Cardiac ventricle fibroblast (primary cell): ENCODE results near the gene KRTAP9-4. TPM values are rescaled to one million over a fixed set of nuclear protein-coding genes. Genes with fewer than 3 reads are reported as not detected.

Experiments
- total RNA-seq: library from RNA; depleted of rRNA; stranded (reverse); fragments of >200 nt; gene quantifications from 2 replicates; pipeline ENCODE4 v1.2.3, GENCODE V29; 2015

KRTAP9-4 gene, protein sequence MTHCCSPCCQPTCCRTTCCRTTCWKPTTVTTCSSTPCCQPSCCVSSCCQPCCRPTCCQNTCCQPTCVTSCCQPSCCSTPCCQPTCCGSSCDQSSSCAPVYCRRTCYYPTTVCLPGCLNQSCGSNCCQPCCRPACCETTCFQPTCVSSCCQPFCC
- not detected in 2 replicates for total RNA-seq

DNA sequence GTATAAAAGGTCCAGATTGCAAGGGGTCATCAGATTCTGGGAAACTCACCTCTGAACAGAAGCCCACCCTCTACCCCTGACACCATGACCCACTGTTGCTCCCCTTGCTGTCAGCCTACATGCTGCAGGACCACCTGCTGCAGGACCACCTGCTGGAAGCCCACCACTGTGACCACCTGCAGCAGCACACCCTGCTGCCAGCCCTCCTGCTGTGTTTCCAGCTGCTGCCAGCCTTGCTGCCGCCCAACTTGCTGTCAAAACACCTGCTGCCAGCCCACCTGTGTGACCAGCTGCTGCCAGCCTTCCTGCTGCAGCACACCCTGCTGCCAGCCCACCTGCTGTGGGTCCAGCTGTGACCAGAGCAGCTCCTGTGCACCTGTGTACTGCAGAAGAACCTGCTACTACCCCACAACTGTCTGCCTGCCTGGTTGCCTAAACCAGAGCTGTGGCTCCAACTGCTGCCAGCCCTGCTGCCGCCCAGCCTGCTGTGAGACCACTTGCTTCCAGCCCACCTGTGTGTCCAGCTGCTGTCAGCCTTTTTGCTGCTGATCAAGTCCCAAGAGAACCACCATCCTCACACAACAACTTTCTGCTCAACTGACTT, at the start of gene KRTAP9-4:
Gene KRTAP9-4, plus strand, starts transcription at position 51 of the 604 bp plus-strand sequence. Its CDS starts 34 bp downstream, at position 85.

GRCh38 chr17:41226598-41227095, 22.8 kb upstream of the KRTAP9-4 start, which contains the start of gene KRTAP9-2:
KRTAP9-2 (plus strand) TSS chr17:41226648; CDS start chr17:41226655, 7 bp downstream.

DNA sequence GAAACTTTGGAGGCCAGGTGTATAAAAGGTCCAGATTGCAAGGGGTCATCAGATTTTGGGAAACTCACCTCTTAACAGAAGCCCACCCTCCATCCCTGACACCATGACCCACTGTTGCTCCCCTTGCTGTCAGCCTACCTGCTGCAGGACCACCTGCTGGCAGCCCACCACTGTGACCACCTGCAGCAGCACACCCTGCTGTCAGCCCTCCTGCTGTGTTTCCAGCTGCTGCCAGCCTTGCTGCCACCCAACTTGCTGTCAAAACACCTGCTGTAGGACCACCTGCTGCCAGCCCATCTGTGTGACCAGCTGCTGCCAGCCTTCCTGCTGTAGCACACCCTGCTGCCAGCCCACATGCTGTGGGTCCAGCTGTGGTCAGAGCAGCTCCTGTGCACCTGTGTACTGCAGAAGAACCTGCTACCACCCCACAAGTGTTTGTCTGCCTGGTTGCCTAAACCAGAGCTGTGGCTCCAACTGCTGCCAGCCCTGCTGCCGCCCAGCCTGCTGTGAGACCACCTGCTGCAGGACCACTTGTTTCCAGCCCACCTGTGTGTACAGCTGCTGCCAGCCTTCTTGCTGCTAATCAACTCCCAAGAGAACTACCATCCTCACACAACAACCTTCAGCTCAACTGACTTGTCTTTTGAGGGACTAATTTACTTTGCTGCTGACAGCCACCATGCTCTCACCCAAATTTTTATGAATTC, 16.9 kb upstream of the KRTAP9-4 start, which contains the start of gene KRTAP9-3:
Gene KRTAP9-3, plus strand, starts transcription at position 51 of the 707 bp plus-strand sequence. Its CDS starts 53 bp downstream, at position 104.

GRCh38 chr17:41237949-41238437, 11.5 kb upstream of the KRTAP9-4 start, which contains the start of gene KRTAP9-8:
KRTAP9-8 (plus strand) TSS chr17:41237999; CDS start chr17:41238052, 53 bp downstream.

DNA sequence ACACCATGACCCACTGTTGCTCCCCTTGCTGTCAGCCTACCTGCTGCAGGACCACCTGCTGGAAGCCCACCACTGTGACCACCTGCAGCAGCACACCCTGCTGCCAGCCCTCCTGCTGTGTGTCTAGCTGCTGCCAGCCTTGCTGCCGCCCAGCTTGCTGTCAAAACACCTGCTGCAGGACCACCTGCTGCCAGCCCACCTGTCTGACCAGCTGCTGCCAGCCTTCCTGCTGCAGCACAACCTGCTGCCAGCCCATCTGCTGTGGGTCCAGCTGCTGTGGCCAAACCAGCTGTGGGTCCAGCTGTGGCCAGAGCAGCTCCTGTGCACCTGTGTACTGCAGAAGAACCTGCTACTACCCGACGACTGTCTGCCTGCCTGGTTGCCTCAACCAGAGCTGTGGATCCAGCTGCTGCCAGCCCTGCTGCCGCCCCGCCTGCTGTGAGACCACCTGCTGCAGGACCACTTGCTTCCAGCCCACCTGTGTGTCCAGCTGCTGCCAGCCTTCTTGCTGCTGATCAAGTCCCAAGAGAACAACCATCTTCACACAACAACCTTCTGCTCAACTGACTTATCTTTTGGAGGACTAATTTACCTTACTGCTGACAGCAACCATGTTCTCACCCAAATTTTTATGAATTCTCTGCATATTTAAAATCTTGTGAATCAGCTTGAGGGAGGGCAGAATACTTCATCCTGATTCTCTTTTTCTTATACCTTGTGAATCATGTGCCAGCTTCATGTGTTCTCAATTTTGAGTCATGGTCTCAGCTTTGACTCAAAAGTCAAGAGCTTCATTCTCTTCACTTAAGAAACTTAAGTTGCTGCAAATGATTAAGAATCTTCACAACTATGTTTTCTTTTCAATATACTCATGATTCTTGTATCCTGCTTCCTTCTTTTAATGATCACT, 6.1 kb downstream of the KRTAP9-4 start, which contains the start of gene KRTAP9-9:
Gene KRTAP9-9, plus strand, starts transcription at position 4 of the 910 bp plus-strand sequence.

GRCh38 chr17:41265078-41265477, 15.6 kb downstream of the KRTAP9-4 start, which contains the start of gene KRTAP9-6:
KRTAP9-6 (plus strand) TSS chr17:41265378; CDS start chr17:41265378, 0 bp downstream.

GRCh38 chr17:41275648-41276190, 26.2 kb downstream of the KRTAP9-4 start, which contains the start of gene KRTAP9-7:
KRTAP9-7 (plus strand) TSS chr17:41275698; CDS start chr17:41275698, 0 bp downstream.

Other genes with a start within 250 kb of the KRTAP9-4 start
- not detected in 2 replicates for gene KRTAP3-2, start 249.8 kb upstream of the KRTAP9-4 start, total RNA-seq
- not detected in 2 replicates for gene KRTAP3-1, start 240.6 kb upstream of the KRTAP9-4 start, total RNA-seq
- gene KRTAP1-5, start 222.5 kb upstream of the KRTAP9-4 start, total RNA-seq = not detected in 2 replicates
- gene KRTAP1-4, start 219.5 kb upstream of the KRTAP9-4 start, total RNA-seq = not detected in 2 replicates
- not detected in 2 replicates for gene KRTAP1-3, start 214.8 kb upstream of the KRTAP9-4 start, total RNA-seq
- not detected in 2 replicates for gene KRTAP1-1, start 208.2 kb upstream of the KRTAP9-4 start, total RNA-seq
- gene KRTAP2-1, start 202.4 kb upstream of the KRTAP9-4 start, total RNA-seq = not detected in 2 replicates
- gene KRTAP2-2, start 194.5 kb upstream of the KRTAP9-4 start, total RNA-seq = not detected in 2 replicates
- gene KRTAP2-3, start 189.6 kb upstream of the KRTAP9-4 start, total RNA-seq = not detected in 2 replicates
- not detected in 2 replicates for gene KRTAP2-4, start 183.8 kb upstream of the KRTAP9-4 start, total RNA-seq
- gene KRTAP4-7, start 165.5 kb upstream of the KRTAP9-4 start, total RNA-seq = not detected in 2 replicates
- not detected in 2 replicates for gene KRTAP4-8, start 151.5 kb upstream of the KRTAP9-4 start, total RNA-seq
- not detected in 2 replicates for gene KRTAP4-16, start 147.5 kb upstream of the KRTAP9-4 start, total RNA-seq
- not detected in 2 replicates for gene KRTAP4-9, start 144.3 kb upstream of the KRTAP9-4 start, total RNA-seq
- not detected in 2 replicates for gene KRTAP4-11, start 131.3 kb upstream of the KRTAP9-4 start, total RNA-seq
- gene KRTAP4-12, start 125.5 kb upstream of the KRTAP9-4 start, total RNA-seq = not detected in 2 replicates
- not detected in 2 replicates for gene KRTAP4-6, start 109.1 kb upstream of the KRTAP9-4 start, total RNA-seq
- gene KRTAP4-5, start 99.9 kb upstream of the KRTAP9-4 start, total RNA-seq = not detected in 2 replicates
- not detected in 2 replicates for gene KRTAP4-4, start 88.9 kb upstream of the KRTAP9-4 start, total RNA-seq
- gene KRTAP4-3, start 81.5 kb upstream of the KRTAP9-4 start, total RNA-seq = not detected in 2 replicates
- not detected in 2 replicates for gene KRTAP4-2, start 71.5 kb upstream of the KRTAP9-4 start, total RNA-seq
- gene KRTAP4-1, start 64.8 kb upstream of the KRTAP9-4 start, total RNA-seq = not detected in 2 replicates
- not detected in 2 replicates for gene KRTAP9-1, start 59.8 kb upstream of the KRTAP9-4 start, total RNA-seq
- gene KRTAP9-2, start 23.0 kb upstream of the KRTAP9-4 start, total RNA-seq = not detected in 2 replicates
- not detected in 2 replicates for gene KRTAP9-3, start 17.2 kb upstream of the KRTAP9-4 start, total RNA-seq
- gene KRTAP9-8, start 11.7 kb upstream of the KRTAP9-4 start, total RNA-seq = not detected in 2 replicates
- not detected in 2 replicates for gene KRTAP9-9, start 5.7 kb downstream of the KRTAP9-4 start, total RNA-seq
- not detected in 2 replicates for gene KRTAP9-6, start 15.7 kb downstream of the KRTAP9-4 start, total RNA-seq
- not detected in 2 replicates for gene KRTAP9-7, start 26.0 kb downstream of the KRTAP9-4 start, total RNA-seq
- gene KRTAP29-1, start 53.2 kb downstream of the KRTAP9-4 start, total RNA-seq = not detected in 2 replicates
- not detected in 2 replicates for gene KRTAP16-1, start 59.6 kb downstream of the KRTAP9-4 start, total RNA-seq
- not detected in 2 replicates for gene KRTAP17-1, start 66.0 kb downstream of the KRTAP9-4 start, total RNA-seq
- gene KRT33A, start 101.1 kb downstream of the KRTAP9-4 start, total RNA-seq = not detected in 2 replicates
- not detected in 2 replicates for gene KRT33B, start 120.1 kb downstream of the KRTAP9-4 start, total RNA-seq
- not detected in 2 replicates for gene KRT34, start 132.6 kb downstream of the KRTAP9-4 start, total RNA-seq
- not detected in 2 replicates for gene KRT31, start 147.9 kb downstream of the KRTAP9-4 start, total RNA-seq
- not detected in 2 replicates for gene KRT37, start 174.9 kb downstream of the KRTAP9-4 start, total RNA-seq
- gene KRT38, start 191.3 kb downstream of the KRTAP9-4 start, total RNA-seq = not detected in 2 replicates
- gene KRT32, start 217.7 kb downstream of the KRTAP9-4 start, total RNA-seq = not detected in 2 replicates
- gene KRT35, start 231.5 kb downstream of the KRTAP9-4 start, total RNA-seq = not detected in 2 replicates
- gene KRT36, start 240.2 kb downstream of the KRTAP9-4 start, total RNA-seq = not detected in 2 replicates